ENCODE data around the gene ACTN4. TPM values are rescaled to one million over a fixed set of nuclear protein-coding genes. Genes with fewer than 3 reads are reported as not detected.

Gene ACTN4
- total RNA-seq, 2 experiments from 2014 or later: 357 to 373 TPM

GRCh38 chr19:38700350-38700901 is 53.0 kb downstream of the ACTN4 start:
- no peak overlapping the region for H3K4me3 Mint-ChIP-seq
- DNase-seq (no peak), ATAC-seq (no peak)
- H3K9me3 Mint-ChIP-seq (ENCODE audit: insufficient read depth): no peaks in the 10 kb centered on the region
- H3K27ac Mint-ChIP-seq: peak overlapping the region; percentile 46
- peaks cover 36% of the 10 kb centered on the region for H3K36me3 Mint-ChIP-seq (ENCODE audit: low read depth)
- peaks cover 31% of the 10 kb centered on the region for H3K4me1 Mint-ChIP-seq (ENCODE audit: low read depth)
- H3K27me3 Mint-ChIP-seq (ENCODE audit: low read depth): no peaks in the 10 kb centered on the region
- CTCF ChIA-PET: interaction anchor here (1.0 kb wide), 1 partner anchor 230 kb away, joined by 3 read pairs; the partner anchor contains the start of genes MRPS12 and SARS2
- POLR2A ChIA-PET: interaction anchor here (1.0 kb wide), 1 partner anchor 30 kb away, joined by 3 read pairs; no protein-coding TSS in a partner anchor

DNA sequence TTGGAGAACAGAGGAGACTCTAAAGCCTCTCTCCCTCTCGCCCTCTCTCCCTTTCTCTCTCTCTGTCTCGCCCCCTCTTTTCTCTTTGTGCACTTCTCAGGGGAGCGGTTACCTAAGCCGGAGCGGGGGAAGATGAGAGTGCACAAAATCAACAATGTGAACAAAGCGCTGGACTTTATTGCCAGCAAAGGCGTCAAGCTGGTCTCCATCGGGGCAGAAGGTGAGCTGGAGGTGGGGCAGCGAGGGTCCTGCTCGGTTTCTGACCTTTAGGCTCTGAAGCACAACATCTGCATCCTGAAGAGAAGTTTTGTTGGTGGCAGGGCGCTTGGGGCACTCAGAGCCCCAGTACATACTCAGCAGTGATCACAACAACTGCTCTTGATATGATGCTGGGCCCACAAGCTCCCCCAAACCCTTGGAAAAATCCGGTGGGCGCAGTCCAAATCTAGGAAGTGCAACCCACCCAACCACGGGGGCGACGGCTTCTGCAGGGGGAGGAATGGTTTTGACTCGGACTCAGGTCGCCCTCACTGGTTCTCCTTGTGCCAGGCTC is 53.5 kb downstream of the ACTN4 start:
- no peak for ATAC-seq
- CTCF ChIA-PET: interaction anchor here (1.0 kb wide), 1 partner anchor 229 kb away, joined by 3 read pairs; the partner anchor contains the start of genes MRPS12 and SARS2

DNA sequence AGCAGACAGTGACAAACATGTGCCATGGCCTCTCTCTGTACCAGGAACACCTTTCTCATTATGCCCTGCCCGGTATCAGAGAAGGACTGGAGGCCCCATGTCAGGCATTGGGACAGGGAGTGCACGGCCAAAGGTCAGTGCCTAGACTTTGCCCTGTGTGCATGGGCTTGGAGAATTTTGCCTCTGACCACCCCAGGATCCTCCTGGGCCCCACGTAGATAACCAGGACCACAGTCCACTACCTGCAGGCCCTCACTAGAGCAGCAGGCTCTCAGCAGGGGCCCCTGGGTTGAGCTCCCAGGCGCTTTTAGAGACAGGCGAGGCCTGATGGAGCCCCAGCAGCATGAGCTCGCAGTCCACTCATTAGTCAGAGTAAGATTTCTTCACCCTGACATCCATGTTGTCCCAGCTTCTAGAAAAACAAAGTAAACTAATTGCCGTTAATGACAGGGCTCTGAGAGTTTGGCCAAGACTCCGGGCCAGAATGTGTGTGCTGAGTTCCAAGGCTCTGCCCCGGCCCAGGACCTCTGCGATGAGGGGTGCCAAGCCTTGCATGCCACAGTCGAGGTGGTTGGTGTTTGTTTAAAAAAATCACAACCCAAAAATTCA is 54.1 kb downstream of the ACTN4 start:
- ATAC-seq (no peak), DNase-seq (no peak)
- peaks cover 35% of the 10 kb centered on the region for H3K36me3 Mint-ChIP-seq (ENCODE audit: low read depth)
- peaks cover 20% of the 10 kb centered on the region for H3K4me1 Mint-ChIP-seq (ENCODE audit: low read depth)
- H3K4me3 Mint-ChIP-seq: no peak overlapping the region
- CTCF ChIA-PET: interaction anchor here (1.0 kb wide), 1 partner anchor 229 kb away, joined by 3 read pairs; the partner anchor contains the start of genes MRPS12 and SARS2
- no peak overlapping the region for H3K27ac Mint-ChIP-seq
- POLR2A ChIA-PET: no interaction called here
- no peaks in the 10 kb centered on the region for H3K9me3 Mint-ChIP-seq (ENCODE audit: insufficient read depth)
- H3K27me3 Mint-ChIP-seq (ENCODE audit: low read depth): no peaks in the 10 kb centered on the region

More for the DNA sequence above, 53.5 kb downstream of the ACTN4 start:
- POLR2A ChIA-PET: interaction anchor here (1.0 kb wide), 1 partner anchor 31 kb away, joined by 3 read pairs; no protein-coding TSS in a partner anchor
- H3K9me3 Mint-ChIP-seq (ENCODE audit: insufficient read depth): no peaks in the 10 kb centered on the region
- peaks cover 36% of the 10 kb centered on the region for H3K36me3 Mint-ChIP-seq (ENCODE audit: low read depth)
- no peak overlapping the region for H3K4me3 Mint-ChIP-seq
- H3K27me3 Mint-ChIP-seq (ENCODE audit: low read depth): no peaks in the 10 kb centered on the region
- no peak for DNase-seq
- peak overlapping the region; percentile 22 for H3K27ac Mint-ChIP-seq
- peaks cover 26% of the 10 kb centered on the region for H3K4me1 Mint-ChIP-seq (ENCODE audit: low read depth)

DNA sequence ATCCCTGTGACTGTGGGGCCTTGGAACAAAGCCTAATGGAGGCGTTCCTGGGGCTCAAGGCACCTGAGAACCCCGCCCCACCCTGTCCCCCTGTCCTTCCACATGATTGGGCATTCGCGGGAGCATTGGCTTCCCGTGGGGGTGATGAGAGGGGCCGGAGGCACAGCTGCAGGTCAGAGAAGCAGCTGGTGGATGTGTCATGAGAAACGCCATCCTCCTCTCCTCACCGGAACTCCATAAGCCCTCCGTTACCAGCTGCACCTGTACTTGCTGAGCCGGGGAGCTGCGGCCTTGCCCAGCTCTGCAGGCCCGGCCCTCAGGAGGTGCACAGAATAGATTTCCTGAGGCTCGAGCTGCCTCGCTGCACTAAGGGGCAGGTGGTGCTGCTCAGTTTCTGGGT is 54.8 kb downstream of the ACTN4 start:
- ChIA-PET POLR2A (no interaction called here), CTCF (no interaction called here)
- peaks cover 13% of the 10 kb centered on the region for H3K4me1 Mint-ChIP-seq (ENCODE audit: low read depth)
- H3K9me3 Mint-ChIP-seq (ENCODE audit: insufficient read depth): no peaks in the 10 kb centered on the region
- H3K27ac Mint-ChIP-seq: no peak overlapping the region
- no peak for DNase-seq
- no peaks in the 10 kb centered on the region for H3K27me3 Mint-ChIP-seq (ENCODE audit: low read depth)
- no peak overlapping the region for H3K4me3 Mint-ChIP-seq
- H3K36me3 Mint-ChIP-seq (ENCODE audit: low read depth): peaks cover 37% of the 10 kb centered on the region
- no peak for ATAC-seq

GRCh38 chr19:38703509-38703908 is 56.1 kb downstream of the ACTN4 start:
- POLR2A ChIA-PET: no interaction called here
- peak overlapping the region; percentile 52 for H3K27ac Mint-ChIP-seq
- no peak for DNase-seq
- ATAC-seq: no peak
- no peak overlapping the region for H3K4me3 Mint-ChIP-seq
- H3K4me1 Mint-ChIP-seq (ENCODE audit: low read depth): peaks cover 1% of the 10 kb centered on the region
- H3K27me3 Mint-ChIP-seq (ENCODE audit: low read depth): no peaks in the 10 kb centered on the region
- peaks cover 45% of the 10 kb centered on the region for H3K36me3 Mint-ChIP-seq (ENCODE audit: low read depth)
- CTCF ChIA-PET: interaction anchor here (0.9 to 1.1 kb wide), 2 partner anchors 9 to 63 kb away, joined by 3 to 5 read pairs; no protein-coding TSS in a partner anchor
- H3K9me3 Mint-ChIP-seq (ENCODE audit: insufficient read depth): no peaks in the 10 kb centered on the region

- no peaks in the 10 kb centered on the region for H3K4me1 Mint-ChIP-seq (ENCODE audit: low read depth)
- no peaks in the 10 kb centered on the region for H3K27me3 Mint-ChIP-seq (ENCODE audit: low read depth)
- DNase-seq (no peak), ATAC-seq (no peak)
- CTCF ChIA-PET: interaction anchor here (0.9 to 1.1 kb wide), 2 partner anchors 10 to 64 kb away, joined by 3 to 5 read pairs; no protein-coding TSS in a partner anchor
- H3K27ac Mint-ChIP-seq: no peak overlapping the region
- H3K36me3 Mint-ChIP-seq (ENCODE audit: low read depth): peaks cover 47% of the 10 kb centered on the region
- no peak overlapping the region for H3K4me3 Mint-ChIP-seq
- H3K9me3 Mint-ChIP-seq (ENCODE audit: insufficient read depth): no peaks in the 10 kb centered on the region
- POLR2A ChIA-PET: interaction anchor here (0.6 kb wide), 1 partner anchor 12 kb away, joined by 3 read pairs; no protein-coding TSS in a partner anchor
These were observed 57.1 kb downstream of the ACTN4 start for GRCh38 chr19:38704488-38705026.

DNA sequence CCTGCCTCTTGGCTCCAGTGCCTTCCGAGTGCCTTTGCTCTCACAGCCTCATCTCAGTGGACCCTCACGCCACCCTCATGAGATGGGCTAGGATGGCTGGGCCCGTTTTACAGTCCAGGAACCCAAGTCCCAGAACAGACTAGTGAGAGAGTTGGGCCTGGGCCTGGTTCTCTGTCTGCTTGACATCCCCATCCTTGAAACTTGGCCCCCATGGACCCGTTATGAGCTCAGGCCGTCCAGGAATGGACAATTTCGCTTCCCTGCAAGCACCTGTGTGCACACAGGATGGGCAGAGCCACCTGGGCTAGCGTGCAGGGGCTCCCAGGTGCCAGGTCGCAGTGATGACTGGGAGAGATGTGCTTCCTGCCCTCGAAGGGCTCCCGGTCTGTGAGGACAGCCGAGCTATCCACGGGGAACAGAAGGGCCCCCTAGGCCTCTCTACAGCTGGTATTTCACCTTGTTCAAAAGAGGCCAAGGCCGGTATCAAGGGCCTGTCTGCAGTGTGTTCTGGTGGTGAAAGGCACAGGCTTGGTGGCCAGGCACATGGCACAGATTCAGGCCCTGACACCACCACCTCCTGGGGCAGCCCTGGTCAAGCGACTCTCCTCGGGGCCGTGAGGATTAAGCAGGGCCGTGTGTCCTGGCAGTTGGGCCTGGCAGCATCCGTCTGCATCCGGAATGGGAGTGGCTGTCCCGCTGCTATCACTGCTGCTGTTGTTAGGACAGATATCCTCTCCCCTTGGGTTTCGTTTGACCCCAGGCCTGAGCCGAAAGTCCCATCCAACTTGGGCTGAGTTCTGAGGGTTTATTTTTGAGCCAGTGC is 58.0 kb downstream of the ACTN4 start:
- no peaks in the 10 kb centered on the region for H3K9me3 Mint-ChIP-seq (ENCODE audit: insufficient read depth)
- peak overlapping the region; percentile 4 for H3K27ac Mint-ChIP-seq
- H3K4me3 Mint-ChIP-seq: no peak overlapping the region
- no peaks in the 10 kb centered on the region for H3K27me3 Mint-ChIP-seq (ENCODE audit: low read depth)
- no peak for ATAC-seq
- CTCF ChIA-PET: no interaction called here
- no peak for DNase-seq
- no peaks in the 10 kb centered on the region for H3K4me1 Mint-ChIP-seq (ENCODE audit: low read depth)
- POLR2A ChIA-PET: interaction anchor here (0.6 kb wide), 1 partner anchor 11 kb away, joined by 3 read pairs; no protein-coding TSS in a partner anchor
- peaks cover 44% of the 10 kb centered on the region for H3K36me3 Mint-ChIP-seq (ENCODE audit: low read depth)

- ChIA-PET POLR2A (no interaction called here), CTCF (no interaction called here)
- DNase-seq (no peak), ATAC-seq (no peak)
- H3K4me3 Mint-ChIP-seq: no peak overlapping the region
- no peaks in the 10 kb centered on the region for H3K27me3 Mint-ChIP-seq (ENCODE audit: low read depth)
- peak overlapping the region; percentile 34 for H3K27ac Mint-ChIP-seq
- peaks cover 49% of the 10 kb centered on the region for H3K36me3 Mint-ChIP-seq (ENCODE audit: low read depth)
- no peaks in the 10 kb centered on the region for H3K4me1 Mint-ChIP-seq (ENCODE audit: low read depth)
- no peaks in the 10 kb centered on the region for H3K9me3 Mint-ChIP-seq (ENCODE audit: insufficient read depth)
These were observed 59.5 kb downstream of the ACTN4 start for GRCh38 chr19:38706792-38707511.

GRCh38 chr19:38707512-38708114 is 60.2 kb downstream of the ACTN4 start:
- ChIA-PET CTCF (no interaction called here), POLR2A (no interaction called here)
- no peak overlapping the region for H3K27ac Mint-ChIP-seq
- H3K9me3 Mint-ChIP-seq (ENCODE audit: insufficient read depth): no peaks in the 10 kb centered on the region
- ATAC-seq (no peak), DNase-seq (no peak)
- no peaks in the 10 kb centered on the region for H3K27me3 Mint-ChIP-seq (ENCODE audit: low read depth)
- H3K4me1 Mint-ChIP-seq (ENCODE audit: low read depth): no peaks in the 10 kb centered on the region
- H3K4me3 Mint-ChIP-seq: no peak overlapping the region
- peaks cover 49% of the 10 kb centered on the region for H3K36me3 Mint-ChIP-seq (ENCODE audit: low read depth)

- H3K27me3 Mint-ChIP-seq (ENCODE audit: low read depth): no peaks in the 10 kb centered on the region
- no peaks in the 10 kb centered on the region for H3K4me1 Mint-ChIP-seq (ENCODE audit: low read depth)
- CTCF ChIA-PET: no interaction called here
- H3K36me3 Mint-ChIP-seq (ENCODE audit: low read depth): peaks cover 54% of the 10 kb centered on the region
- no peak overlapping the region for H3K27ac Mint-ChIP-seq
- no peak for ATAC-seq
- no peaks in the 10 kb centered on the region for H3K9me3 Mint-ChIP-seq (ENCODE audit: insufficient read depth)
- POLR2A ChIA-PET: no interaction called here
- no peak for DNase-seq
- no peak overlapping the region for H3K4me3 Mint-ChIP-seq
These were observed 61.1 kb downstream of the ACTN4 start for GRCh38 chr19:38708413-38709024.

Measured in activated CD8-positive, alpha-beta T cell treated with anti-CD3 and anti-CD28 coated beads, Interleukin-2, amount 10 ng/mL, durations not matched to agents 7 days and 5 days (primary cell).